HG03558 (cell line): ENCODE measurements around the gene GALC.

Experiments
- ATAC-seq: cut with Tn5 transposase; IDR thresholded peaks from one replicate; pipeline ENCODE4 v1.9.1; 2021; ENCODE audit warnings: moderate number of reproducible peaks; ENCODE audit not compliant: unreplicated experiment; ENCODE audit errors: extremely low read depth

Gene GALC

DNA sequence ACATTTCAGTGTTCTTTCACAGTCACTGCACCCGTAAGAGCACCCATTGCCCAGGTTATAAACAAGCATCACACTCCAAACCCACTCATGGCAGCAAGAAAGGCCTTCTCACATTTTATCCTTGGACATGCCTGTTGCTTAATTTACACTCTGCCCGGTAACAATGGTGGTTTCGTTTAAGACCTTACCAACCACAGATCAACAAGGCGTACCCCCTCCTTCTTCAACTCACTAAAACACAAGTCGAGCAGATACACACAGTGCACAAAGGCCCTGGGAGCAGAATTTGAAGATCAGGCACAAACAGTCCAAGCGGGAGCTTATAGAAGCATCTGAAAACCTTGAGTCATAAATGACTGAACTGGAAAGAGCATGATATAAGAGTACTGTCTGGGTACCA is 98.1 kb downstream of the GALC start:
- ATAC-seq: no peak

DNA sequence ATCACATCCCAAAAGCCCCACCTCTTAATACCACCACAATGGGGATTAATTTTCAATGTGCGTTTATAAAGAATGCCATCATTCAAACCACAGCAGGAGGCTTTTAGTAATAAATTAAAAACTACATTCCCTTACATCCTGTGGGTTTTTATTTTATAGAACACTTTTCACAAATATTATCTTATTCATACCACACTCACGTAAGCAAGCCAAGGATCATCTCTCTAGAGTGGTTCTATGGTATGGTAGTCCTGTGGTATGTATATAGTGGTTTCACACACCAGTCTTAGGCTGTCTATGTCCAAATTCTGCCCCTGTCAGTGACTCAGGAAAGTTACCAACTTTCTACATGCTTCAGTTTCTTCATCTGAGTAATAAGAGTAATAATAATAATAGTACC is 100.2 kb downstream of the GALC start:
- ATAC-seq: no peak

DNA sequence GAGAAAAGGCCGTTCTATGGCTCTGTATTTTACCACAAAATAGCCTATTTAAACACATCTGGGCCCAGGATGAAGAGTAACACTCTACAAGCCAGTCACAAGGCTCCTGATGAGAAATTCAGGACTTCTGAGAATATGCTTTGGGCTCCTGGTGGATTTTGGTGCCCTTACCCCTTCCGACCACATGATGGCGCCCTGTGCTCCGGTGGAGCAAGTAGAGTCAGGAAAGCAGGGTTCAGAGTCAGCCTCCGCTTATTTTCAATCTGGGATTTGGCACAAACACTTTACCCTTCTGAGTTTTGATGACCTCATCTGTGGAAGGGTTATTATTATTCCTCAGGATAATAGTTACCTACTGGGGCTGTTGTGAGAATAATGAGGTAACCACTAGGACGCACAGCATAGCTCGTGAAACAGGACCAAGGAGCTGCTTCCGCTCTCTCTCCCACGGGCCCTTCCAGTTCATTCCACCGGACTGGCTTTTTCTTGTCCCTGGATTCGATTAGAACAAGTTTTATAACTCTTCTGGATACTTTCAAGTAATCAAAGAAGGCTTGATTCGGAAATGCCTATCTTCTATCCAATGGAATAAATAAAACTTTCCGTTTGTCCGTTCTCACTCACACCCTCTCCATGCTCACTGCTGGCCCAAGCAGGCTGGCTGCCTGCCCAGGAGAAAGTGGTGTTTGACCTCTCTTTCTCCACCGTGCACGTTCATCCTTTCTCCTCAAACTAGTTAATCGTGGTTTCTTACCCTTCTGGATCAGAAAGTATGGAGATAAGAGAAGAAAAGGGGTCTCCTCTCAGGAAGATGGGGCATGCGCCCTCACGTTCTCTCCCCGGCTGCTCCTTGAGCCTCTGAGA is 104.6 kb downstream of the GALC start:
- peak; percentile 46 for ATAC-seq

DNA sequence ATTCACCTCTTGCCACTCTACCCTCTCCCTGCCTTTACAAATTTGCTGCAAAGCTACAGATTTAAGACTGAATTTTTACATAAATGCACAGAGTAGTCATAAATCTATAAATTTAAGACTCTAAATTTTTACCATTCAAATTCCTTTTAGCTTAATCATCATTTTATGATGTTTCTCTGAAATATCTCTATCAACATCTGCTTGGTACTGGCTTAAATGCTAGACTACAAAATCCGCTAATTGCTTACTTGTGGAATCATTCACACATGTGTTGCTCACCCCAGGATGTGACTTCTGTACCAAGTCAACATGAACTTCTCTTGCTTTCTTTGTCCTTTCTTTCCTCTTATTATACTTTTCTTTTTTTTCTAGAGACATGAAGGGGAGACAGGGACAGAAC is 109.2 kb downstream of the GALC start:
- ATAC-seq: no peak
